ENCODE data around the gene SERPINI1. TPM values are rescaled to one million over a fixed set of nuclear protein-coding genes. Genes with fewer than 3 reads are reported as not detected.

Gene SERPINI1
- total and polyA plus RNA-seq, 2 of the 8 experiments (the other 6 are each of a cell fraction or from before 2014, with no cell fraction given) = 5.3 to 9.9 TPM

DNA sequence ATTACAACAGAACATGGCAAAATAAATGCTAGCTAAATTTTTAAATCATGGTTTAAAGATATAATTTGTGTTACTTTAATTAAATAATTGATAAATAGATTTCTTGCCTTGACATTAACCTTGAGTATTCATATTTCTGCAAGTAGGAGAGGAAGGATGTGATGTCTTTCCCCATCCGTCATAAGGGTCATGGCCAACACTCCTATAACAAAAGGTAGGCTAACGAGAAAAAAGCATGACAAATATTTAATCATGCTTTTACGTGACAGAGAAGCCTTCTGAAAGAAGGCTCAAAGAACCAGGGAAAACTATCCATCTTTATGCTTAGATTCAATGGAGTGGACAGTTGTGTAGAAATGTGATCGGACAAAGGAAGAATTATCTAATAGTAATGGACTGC is 135.2 kb downstream of the SERPINI1 start (continued):
- TF ChIP-seq, protein P1, sequence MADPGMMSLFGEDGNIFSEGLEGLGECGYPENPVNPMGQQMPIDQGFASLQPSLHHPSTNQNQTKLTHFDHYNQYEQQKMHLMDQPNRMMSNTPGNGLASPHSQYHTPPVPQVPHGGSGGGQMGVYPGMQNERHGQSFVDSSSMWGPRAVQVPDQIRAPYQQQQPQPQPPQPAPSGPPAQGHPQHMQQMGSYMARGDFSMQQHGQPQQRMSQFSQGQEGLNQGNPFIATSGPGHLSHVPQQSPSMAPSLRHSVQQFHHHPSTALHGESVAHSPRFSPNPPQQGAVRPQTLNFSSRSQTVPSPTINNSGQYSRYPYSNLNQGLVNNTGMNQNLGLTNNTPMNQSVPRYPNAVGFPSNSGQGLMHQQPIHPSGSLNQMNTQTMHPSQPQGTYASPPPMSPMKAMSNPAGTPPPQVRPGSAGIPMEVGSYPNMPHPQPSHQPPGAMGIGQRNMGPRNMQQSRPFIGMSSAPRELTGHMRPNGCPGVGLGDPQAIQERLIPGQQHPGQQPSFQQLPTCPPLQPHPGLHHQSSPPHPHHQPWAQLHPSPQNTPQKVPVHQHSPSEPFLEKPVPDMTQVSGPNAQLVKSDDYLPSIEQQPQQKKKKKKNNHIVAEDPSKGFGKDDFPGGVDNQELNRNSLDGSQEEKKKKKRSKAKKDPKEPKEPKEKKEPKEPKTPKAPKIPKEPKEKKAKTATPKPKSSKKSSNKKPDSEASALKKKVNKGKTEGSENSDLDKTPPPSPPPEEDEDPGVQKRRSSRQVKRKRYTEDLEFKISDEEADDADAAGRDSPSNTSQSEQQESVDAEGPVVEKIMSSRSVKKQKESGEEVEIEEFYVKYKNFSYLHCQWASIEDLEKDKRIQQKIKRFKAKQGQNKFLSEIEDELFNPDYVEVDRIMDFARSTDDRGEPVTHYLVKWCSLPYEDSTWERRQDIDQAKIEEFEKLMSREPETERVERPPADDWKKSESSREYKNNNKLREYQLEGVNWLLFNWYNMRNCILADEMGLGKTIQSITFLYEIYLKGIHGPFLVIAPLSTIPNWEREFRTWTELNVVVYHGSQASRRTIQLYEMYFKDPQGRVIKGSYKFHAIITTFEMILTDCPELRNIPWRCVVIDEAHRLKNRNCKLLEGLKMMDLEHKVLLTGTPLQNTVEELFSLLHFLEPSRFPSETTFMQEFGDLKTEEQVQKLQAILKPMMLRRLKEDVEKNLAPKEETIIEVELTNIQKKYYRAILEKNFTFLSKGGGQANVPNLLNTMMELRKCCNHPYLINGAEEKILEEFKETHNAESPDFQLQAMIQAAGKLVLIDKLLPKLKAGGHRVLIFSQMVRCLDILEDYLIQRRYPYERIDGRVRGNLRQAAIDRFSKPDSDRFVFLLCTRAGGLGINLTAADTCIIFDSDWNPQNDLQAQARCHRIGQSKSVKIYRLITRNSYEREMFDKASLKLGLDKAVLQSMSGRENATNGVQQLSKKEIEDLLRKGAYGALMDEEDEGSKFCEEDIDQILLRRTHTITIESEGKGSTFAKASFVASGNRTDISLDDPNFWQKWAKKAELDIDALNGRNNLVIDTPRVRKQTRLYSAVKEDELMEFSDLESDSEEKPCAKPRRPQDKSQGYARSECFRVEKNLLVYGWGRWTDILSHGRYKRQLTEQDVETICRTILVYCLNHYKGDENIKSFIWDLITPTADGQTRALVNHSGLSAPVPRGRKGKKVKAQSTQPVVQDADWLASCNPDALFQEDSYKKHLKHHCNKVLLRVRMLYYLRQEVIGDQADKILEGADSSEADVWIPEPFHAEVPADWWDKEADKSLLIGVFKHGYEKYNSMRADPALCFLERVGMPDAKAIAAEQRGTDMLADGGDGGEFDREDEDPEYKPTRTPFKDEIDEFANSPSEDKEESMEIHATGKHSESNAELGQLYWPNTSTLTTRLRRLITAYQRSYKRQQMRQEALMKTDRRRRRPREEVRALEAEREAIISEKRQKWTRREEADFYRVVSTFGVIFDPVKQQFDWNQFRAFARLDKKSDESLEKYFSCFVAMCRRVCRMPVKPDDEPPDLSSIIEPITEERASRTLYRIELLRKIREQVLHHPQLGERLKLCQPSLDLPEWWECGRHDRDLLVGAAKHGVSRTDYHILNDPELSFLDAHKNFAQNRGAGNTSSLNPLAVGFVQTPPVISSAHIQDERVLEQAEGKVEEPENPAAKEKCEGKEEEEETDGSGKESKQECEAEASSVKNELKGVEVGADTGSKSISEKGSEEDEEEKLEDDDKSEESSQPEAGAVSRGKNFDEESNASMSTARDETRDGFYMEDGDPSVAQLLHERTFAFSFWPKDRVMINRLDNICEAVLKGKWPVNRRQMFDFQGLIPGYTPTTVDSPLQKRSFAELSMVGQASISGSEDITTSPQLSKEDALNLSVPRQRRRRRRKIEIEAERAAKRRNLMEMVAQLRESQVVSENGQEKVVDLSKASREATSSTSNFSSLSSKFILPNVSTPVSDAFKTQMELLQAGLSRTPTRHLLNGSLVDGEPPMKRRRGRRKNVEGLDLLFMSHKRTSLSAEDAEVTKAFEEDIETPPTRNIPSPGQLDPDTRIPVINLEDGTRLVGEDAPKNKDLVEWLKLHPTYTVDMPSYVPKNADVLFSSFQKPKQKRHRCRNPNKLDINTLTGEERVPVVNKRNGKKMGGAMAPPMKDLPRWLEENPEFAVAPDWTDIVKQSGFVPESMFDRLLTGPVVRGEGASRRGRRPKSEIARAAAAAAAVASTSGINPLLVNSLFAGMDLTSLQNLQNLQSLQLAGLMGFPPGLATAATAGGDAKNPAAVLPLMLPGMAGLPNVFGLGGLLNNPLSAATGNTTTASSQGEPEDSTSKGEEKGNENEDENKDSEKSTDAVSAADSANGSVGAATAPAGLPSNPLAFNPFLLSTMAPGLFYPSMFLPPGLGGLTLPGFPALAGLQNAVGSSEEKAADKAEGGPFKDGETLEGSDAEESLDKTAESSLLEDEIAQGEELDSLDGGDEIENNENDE (IDR thresholded peaks at IDR 0.05; ENCODE audit: insufficient replicate concordance, low read length) = no peak

Measured in H1 (cell line).